CD4-positive, alpha-beta T cell treated with Interleukin-2 at 100 ng/mL for 4 hours (primary cell): ENCODE data around the gene RPA4.
"Not testable (repeated sequence)": the region's sequence is repeated elsewhere in the genome, so short reads cannot be mapped to it uniquely, and the experiment has no call there.

Source experiments
- DNase-seq: peaks from one replicate; pipeline ENCODE4 v3.0.0-alpha.2; 2020; ENCODE audit warnings: low spot score

RPA4 gene

DNA sequence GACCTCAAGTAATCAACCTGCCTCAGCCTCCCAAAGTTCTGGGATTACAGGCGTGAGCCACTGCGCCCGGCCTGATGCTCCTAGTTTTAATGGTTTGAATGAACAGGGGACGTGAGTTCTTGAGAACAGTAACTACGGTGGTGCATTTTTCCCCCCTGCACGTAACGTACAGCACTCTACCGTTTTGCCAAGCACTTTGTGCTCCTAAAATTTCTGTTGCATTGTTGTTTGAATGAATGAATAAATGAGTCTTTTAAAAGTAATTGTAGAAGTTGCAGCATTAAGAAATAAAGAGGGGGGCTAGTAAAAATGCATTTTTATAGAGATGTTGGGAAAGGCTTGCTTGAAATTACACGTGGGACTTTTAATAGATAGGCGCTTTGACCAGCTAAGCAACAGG lies at the start of gene RPA4:
Gene RPA4, plus strand, starts transcription at position 301 of the 400 bp plus-strand sequence. CDS start 403 bp downstream, outside the sequence.
- DNase-seq: no peak

- DNase-seq: no peak
Observed at GRCh38 chrX:96834137-96834536, 49.6 kb upstream of the RPA4 start.

DNA sequence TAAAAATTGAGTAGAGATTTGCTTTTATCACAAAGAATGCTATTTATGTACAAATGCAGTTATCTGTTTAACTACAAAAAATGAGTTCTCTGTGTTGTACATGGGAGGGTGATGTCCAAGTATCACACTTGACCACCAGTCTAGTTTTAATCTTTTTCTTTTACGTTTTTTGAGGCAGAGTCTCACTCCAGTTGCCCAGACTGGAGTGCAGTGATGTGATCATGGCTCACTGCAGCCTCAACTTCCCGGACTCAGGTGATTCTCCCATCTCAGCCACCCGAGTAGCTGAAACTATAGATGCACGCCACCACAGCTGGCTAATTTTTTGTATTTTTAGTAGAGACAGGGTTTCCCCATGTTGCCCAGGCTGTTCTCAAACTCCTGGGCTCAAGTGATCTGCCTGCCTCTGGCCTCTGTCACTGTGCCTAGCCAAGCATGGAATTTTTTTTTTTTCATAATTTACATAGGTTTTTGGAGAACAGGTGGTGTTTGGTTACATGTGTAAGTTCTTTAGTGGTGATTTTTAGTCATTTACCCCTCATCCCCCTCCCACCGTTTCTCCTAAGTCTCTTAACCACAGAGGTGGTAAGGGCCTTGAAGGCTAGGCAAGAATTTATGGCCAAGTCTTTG lies 47.9 kb upstream of the RPA4 start:
- DNase-seq: no peak

DNA sequence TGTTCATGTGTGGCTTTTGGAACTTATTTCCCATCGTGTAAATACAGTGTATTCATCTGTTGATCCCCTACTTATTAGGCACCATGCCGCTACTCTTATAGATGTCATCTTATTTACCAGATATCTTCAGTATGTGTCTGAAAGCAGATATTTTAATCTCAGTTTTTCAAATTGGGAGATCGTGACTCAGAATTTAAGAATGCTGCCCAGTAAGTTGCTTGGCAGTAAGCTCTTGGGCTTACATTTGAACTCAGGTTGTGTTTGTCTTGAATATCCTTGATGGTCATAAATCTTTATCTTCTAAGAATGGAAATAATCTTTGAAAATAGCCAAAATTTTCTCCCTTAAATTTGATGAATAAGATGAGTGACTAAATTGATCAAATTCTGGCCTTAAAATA lies 45.9 kb upstream of the RPA4 start:
- DNase-seq: no peak

GRCh38 chrX:96838537-96838936 lies 45.2 kb upstream of the RPA4 start:
- no peak for DNase-seq

- no peak for DNase-seq
Observed at GRCh38 chrX:96841325-96841724, 42.4 kb upstream of the RPA4 start.

- not testable (repeated sequence) for DNase-seq
Observed at GRCh38 chrX:96841866-96842265, 41.8 kb upstream of the RPA4 start.

DNA sequence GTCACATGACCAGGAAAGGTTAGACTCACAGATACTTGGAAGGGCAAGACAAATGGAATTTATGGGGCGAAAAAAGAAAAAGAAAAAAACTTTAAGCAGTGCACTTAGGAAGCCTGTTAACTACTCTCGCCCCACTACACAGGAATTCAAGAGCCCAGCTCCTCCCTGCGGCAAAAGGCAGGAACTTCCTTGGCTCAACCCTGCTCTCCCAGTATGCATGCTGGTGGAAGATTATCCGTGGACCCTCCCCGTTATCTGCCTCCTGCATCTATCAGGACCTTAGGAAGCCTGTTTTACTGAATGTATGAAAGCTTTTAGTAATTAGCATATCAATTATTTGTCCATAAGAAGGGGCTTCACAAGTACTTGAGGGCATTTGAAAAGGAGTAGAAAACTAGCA lies 40.1 kb upstream of the RPA4 start:
- no peak for DNase-seq

DNA sequence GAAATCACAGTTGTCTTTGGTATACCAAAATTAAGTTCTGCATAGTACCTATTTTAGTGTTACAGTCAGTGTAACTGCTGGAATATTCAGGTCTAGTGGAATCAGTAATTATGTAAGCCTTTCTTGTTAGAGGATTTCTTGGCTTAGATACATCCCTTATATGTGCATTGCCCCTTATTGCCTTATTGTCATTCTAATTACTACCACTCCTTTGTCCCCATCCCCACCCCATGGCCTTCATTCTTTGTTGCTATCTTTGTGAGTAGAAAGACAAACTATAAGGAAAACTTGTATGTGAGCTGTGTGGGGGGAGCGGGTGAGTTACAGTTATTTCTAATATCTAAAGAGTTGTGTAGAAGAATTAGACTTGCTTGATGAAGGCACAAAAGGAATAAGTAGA lies 36.9 kb upstream of the RPA4 start:
- DNase-seq: no peak

GRCh38 chrX:96859422-96859821 lies 24.3 kb upstream of the RPA4 start:
- DNase-seq: not testable (repeated sequence)

DNA sequence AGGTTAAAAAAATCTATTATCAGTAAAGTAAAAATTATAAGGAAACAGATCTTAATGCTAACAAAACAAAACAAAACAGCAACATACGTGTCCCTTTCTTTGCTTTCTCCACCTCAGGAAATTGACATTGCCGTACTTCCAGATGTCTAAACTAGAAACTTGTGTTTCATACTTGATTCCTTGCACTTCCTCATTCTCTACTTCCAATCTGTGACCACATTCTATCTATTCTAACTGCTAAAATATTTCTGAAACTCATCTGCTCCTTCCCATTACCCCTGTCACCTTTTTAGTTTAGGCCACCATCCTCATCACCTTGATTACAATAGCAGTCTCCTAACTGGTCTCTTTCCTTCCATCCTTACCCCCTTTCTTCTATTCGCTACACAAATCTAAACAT lies 22.5 kb upstream of the RPA4 start:
- no peak for DNase-seq

- no peak for DNase-seq
Observed at GRCh38 chrX:96861661-96862060, 22.0 kb upstream of the RPA4 start.

DNA sequence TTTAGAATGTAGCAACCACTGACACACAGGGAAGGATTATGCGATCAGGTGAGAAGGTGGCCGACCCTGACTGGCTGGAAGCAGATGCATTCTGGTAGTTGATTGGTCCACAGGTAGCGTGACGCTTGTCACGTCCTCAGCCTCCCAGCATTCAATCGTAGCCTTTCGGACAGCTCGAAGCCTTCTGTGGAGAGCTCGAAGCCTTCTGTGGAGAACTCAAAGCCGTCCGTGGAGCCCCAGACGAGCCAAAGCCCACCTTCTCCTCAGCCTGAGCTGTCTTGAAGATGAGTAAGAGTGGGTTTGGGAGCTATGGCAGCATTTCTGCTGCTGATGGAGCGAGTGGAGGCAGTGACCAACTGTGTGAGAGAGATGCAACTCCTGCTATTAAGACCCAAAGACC lies 319 bp downstream of the RPA4 start:
- DNase-seq: no peak

DNA sequence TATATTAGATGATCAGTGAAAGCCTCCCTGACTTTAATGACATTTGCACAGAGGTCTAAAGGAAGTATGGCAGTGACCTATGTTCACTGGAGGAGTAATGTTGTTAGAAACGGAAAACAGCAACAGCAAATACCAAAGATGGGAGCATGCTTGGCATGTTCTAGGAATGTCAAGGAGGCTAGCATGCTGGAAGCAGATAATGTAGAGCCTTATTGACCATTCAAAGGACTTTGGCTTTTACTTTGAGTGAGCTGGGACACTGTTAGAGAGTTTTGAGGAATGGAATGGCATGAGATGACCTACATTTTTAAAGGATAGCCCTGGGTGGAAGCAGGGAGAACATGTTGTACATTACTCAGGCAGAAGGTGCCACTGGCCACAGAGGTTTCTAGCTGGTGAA lies 6.0 kb downstream of the RPA4 start:
- no peak for DNase-seq

DNA sequence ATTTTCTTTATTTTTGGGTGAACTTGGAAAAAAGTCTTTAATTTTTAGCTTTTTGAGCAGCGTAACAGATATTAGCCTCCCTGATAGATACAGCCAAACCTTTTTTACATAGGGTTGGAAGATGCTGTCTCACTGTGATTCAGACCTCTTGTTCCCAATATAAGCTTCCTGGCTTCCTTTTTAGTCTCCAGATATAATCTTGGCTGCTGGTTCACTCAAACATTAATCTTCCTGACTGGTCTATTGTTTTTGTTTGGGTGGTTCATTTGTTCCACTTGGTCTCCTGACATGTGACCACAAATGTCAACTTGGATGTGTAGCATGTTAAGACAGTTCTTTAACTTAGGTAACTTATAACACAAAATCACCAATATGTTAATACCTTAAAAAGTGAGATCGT lies 23.0 kb downstream of the RPA4 start:
- no peak for DNase-seq

DNA sequence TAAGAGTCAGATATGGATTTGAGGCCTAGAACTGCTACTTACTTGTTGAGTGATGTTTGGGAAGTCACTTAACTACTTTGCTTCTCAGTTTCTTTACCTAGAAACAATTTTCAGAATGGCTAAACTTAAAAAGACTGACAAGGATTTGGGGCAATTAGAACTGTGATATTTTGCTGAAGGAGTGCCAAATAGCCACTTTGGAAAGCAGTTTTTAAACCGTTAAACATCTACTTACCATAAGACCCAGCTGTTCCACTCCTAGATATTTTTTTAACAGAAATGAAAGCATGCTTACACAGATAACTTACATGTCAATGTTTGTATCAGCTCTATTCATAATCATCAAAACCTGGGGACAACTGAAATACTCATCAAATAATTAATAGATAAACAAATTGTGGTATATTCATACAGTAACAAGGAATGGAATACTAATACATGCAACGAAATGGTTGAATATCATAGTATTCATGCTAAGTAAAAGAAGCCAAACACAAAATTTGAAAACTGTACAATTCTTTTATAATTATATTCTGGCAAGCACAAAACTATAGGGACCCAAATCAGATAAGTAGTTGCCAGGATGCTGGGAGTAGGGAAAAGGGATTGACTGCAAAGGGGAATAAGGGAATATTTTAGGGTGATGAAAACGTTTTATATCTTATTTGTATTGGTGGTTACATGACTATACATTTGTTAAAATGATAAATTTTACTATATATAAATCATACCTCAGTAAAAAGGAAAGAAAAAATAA lies 24.0 kb downstream of the RPA4 start:
- DNase-seq: no peak

- no peak for DNase-seq
Observed at GRCh38 chrX:96909291-96909690, 25.6 kb downstream of the RPA4 start.

DNA sequence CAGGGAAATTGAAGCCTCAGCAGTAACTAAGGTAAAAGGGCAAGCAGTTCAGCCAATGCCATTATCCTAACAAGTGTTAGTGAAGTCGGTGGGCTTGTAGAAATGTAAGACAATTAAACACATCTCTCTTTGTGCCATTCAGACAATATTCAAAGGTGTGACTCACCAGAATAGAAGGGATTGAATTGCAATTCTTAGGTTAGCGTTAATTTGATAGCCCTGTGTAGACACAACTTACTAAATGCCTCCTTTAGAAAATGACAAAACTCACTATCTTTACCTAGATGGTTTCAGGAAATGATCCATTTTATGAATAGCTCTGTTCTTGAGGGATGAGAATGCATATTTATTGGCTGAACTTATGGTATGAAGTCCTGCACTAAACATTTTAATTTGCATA lies 35.2 kb downstream of the RPA4 start:
- no peak for DNase-seq

DNA sequence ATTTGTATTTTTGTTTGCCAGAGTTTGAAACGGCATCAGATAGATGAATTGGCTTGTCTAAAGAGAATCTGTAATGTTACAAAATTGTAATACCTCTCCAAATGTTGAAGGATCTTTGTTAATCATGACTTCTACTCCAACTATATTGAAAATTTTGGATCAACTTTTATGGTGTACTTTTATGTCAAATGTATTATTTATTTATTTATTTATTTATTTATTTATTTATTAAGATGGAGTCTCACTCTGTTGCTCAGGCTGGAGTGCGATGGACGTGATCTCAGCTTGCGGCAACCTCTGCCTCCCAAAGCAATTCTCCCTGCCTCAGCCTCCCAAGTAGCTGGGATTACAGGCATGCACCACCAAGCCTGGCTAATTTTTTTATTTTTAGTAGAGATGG lies 36.0 kb downstream of the RPA4 start:
- DNase-seq: no peak

DNA sequence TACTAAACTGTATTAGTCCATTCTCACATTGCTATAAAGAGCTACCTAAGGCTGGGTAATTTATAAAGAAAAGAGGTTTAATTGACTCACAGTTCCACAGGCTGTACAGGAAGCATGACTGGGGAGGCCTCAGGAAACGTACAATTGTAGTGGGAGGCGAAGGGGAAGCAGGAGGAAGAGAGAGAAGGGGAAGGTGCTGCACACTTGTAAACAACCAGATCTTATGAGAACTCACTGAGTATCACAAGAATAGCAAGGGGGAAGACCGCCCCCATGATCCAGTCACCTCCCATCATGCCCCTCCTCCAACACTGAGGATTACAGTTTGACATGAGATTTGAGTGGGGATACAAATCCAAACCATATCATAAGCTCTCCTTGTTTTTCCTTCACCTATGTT lies 40.9 kb downstream of the RPA4 start:
- DNase-seq: no peak

GRCh38 chrX:96929036-96929435 lies 45.3 kb downstream of the RPA4 start:
- DNase-seq: no peak
